NCI-H510A treated with DMSO at 0.1 percent for 48 hours (cell line): ENCODE measurements around the gene TTC23L.

ENCODE experiments used
- DNase-seq: peaks from one replicate; lab custom pipeline; 2025; lab: John Stamatoyannopoulos, UW

Gene TTC23L

DNA sequence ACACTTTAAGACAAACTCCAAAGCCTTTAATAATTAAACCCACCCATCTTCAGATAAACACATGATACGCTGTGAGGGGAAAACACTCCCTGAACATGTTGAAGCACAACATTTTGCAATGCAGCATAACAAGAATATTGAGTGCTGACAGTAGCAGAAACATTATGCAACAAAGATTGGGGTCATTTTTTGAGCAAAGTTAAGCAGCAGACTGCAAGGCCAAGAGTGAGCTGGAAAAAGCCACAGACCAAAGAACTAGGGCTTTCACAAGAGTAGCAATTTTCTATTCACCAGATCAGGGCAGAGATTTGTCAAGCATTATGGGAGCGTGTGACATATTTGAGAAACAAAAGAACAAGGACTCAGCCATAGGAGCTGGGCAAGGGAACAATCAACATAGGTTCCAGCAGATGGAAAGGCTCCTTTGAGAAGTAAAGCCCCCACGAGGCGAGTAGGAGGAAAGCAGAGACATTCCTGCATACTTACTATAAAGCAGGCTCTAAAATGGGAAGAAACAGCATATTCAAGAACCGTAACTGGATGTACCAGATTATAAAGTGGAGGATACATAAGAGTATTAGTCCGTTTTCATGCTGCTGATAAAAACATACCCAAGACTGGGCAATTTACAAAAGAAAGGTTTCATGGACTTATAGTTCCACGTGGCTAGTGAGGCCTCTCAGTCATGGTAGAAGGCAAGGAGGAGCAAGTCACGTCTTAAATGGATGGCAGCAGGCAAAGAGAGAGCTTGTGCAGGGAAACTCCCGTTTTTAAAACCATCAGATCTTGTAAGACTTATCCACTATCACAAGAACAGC is 4.8 kb upstream of the TTC23L start:
- no peak for DNase-seq

DNA sequence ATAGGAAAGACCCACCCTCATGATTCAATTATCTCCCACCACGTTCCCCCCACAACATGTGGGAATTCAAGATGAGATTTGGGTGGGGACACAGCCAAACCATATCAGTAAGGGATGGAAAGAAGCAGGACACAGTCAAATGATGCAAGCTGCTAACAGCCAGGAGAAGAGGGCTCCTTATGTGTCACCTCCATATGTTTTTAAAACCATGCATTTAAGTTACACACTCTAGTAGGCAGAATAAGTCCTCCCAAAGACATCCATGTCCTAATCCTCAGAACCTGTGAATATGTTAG is 4.2 kb upstream of the TTC23L start:
- DNase-seq = no peak

DNA sequence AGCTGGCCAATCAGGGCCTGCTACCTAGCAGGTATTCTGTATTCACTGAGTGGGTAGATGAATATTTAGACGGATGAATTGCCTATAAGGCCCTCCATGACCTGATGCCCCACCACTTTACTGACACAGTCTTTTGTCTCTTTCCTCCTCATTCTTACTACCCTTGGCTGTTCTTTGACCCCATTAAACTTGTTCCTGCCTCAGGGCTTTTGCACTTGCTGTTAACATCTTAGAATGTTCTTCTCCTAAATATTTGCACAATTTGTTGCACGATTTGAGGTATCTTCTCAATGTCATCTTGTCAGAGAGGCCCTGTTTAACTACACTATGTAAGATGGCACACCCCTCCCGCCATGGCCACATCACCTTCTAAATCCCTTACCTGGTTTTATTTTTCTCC is 3.3 kb upstream of the TTC23L start:
- DNase-seq = no peak

DNA sequence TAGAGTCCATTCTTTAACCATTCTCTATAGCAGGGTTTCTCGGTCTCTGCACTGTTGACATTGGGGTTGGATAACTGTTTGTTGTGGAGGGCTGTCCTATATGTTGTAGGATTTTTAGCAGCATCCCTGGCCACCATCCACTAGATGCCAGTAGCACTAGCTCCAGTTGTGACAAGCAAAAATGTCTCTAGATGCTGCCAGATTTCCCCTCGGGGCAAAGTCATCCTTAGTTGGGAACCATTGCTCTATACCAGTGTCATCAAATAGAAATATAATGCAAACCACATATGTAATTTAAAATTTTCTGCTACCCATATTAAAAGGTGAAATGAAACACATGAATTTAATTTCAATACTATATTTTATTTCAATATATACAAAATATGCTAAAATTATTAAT is 2.9 kb downstream of the TTC23L start:
- DNase-seq = no peak

DNA sequence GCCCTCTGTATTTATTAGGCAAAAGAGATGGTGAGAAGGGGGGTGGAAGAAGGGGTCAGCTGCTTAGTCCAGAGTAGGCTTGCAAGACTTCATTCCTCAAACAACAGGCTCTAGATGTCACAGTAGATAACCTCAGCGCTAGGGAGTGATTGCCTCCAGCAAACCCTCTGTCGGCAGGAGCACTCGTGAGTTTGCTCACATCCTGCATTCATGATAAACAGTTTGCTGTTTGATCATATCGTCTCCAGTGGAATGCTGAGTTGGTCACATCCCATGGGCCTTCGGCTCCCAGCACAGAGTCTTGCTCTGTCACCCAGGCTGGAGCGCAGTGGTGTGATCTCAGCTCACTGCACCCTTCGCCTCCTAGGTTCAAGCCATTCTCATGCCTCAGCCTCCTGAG is 3.6 kb downstream of the TTC23L start:
- no peak for DNase-seq

DNA sequence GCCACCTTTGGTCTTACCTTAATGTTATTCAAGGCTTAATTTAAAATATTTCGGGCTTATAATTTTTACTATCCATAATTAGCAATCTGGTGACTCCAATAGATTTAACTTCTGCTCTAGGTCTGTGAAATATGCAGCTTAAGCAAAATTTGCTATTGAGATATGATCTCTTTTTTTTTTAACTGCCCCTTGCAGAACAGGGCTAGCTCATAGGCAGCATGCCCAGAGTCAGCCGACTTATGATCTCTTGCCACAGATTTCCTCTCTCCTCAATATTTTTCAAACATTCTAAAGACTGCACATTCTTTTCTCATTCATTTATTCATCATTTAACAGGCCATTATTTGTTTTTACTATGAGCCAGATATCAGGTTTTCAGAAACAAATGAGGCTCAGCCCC is 4.5 kb downstream of the TTC23L start:
- DNase-seq = no peak

DNA sequence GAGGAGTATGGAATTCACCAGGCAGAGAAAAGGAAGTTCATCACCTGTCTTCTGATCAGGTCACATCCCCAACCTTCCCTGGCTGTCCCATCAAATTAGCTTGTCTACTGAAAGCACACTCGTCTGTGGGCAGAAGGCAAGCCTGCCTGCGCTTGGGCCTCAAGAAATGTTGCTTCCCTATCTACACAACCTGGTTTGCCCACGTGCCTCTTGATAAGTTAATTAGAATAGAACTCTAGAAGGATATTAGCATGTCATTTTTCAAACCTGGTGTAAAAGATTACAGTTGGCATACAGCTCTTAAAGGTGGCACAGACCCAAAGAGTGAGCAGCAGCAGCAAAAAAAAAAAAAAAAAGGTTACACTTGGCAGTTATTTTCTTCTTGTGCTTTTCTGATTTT is 5.1 kb downstream of the TTC23L start:
- DNase-seq = no peak

DNA sequence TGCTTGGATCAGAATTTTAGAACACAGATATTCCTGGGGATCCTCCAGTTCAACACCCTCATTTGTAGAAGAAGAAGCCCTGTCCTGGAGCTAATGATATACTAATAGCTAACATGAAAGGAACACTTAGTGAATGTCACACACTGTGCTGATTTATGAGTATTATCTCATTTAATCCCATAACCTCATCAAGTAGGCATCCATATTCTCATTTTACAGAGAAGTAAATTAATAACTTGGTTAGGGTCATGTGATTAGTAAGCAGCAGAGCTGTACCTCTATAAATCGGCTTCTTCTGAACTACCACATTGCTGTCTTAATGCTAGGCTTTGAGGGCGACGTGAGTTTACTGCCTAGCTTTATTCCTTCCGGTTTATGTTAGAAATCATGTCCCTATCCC is 6.0 kb downstream of the TTC23L start:
- no peak for DNase-seq

DNA sequence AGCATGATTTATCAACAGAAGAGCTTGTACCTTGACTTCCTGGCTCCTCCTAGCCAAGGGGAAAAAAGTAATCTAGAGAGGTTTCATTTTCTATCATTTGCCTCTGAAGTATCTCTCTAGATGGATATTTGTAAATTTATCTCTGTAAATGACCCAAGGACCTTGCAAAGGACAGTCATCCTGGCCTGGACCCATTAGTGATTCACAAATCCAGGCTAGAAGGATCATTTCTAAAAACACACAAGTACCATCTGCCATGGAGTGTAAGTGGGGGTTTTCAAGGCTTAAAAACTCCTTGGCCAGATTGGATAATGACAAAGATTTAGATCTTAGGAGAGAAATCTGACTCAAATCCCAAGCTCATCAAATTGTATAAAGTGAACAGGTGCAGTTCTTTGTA is 8.1 kb downstream of the TTC23L start:
- DNase-seq = no peak

DNA sequence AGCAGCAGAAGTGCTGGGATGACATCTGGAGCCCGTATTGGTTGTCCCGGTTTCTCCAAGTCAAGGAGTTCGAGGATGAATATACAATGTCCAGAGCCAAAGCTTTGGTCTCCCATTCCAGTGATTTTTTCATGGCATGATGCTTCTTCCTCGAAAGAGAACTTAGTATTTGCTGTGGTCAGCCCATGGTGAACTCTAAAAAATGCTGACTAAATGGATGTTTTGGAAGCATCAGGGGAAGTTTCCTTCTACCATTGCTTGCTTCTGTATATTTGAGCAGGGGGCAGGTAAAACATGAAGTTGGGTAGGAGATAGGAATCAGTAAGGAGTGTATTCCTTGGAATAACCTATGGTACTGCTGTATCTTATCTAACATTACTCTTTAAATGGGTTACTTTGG is 8.6 kb downstream of the TTC23L start:
- no peak for DNase-seq

DNA sequence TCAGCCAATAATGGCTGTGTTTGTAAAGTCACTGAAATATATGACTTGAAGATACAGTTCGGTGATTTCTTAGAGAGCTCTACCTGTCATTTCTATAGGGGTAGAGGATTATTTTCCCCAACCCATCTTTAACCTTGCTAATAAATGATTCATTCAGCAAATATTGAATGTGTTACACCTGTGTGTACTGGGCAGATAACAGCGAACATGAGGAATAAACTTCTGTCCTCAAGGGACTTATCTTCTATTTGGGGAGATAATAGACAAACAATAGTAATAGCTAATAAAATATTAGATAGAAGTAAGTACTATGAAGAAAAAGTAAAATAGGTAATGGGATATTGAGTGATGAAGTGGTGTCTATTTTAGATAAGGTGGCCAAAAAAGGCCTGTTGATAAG is 9.3 kb downstream of the TTC23L start:
- no peak for DNase-seq

DNA sequence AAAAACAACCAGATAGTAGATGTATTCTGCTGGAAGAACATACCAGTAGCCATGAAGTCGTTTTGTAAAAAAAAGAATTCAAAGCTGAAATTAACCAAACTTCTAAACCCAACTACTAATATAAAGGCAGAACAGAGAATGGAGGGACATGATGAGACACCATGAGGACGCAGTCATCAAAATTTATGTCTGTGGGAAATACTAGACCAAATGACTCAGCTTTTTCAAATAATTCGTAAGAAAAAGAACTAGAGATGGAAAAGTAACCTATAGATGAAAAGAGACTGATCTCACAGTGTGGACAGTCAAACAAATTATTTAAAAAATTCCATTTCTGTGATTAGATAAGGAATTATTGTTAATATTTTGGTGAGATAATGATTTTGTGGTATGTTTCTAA is 10.3 kb downstream of the TTC23L start:
- no peak for DNase-seq

DNA sequence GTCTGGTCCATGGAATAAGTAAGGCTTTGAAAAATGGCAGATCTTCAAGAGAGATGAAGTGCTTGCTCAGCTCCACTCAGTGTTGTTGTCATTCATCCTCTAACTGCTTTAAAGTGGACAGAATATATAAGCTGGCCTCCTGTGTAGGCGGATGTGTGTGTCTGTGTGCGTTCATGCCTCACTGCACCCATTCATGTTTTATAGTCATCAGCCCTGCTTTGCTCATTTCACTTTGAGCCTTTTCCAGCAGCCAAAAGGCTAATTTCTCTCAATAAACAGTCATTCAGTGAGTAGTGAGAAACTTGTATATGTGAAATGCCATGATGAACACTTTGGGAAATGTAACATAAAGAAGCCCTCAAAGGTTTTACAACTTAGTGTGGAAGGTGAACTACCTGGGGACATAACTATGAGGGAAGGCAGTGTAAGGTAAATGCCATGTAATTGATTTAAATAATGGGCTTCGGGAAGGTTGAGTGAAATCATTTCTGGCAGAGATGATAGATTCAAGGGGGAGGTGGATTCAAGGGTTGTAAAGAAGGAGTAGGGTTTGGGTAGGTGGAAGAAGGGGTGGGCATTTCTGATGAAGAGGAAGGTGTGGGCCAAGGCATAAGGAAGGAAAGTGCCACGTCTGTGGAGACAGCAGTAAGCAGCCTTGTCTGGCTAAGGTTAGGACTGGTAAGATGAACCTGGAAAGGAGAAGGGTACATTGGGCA is 15.7 kb downstream of the TTC23L start:
- DNase-seq = peak; percentile 96

DNA sequence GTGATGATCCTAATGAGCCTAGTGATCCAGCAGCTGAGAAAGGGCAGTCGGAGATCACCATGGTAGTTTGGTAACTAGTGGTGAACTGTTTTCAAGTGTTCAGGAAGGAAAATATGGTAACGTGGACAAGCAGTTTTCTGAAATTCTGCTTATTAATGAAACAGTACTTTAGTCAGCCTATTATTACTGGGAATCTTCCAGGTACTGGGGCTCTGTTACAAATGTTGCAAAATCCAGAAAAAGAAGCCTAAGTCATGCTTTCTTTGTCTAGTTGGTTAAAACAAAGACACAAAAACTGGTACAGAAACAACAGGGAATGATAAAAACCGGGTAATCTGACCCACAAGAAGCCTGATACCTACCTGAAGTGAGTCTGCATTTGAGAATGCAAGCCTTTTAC is 18.2 kb downstream of the TTC23L start:
- DNase-seq = no peak

DNA sequence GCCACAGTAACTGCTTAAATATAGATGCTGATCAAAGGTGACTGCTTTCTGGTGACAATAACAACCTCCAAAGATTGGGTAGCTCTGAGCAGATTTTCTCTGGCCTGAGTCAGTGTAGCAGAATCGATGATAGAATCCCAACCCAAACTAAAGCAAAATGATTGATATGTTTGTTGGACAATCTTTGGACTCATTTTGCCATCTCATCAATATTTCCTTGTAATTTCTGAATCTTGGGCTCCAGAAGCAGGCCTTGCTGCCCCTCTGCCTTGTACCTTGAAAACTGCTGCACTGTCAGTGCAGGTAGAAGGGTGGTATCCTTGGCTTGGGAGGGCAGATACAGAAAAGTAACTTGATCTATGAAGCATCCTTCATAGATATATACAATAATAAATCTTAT is 18.9 kb downstream of the TTC23L start:
- DNase-seq = no peak

DNA sequence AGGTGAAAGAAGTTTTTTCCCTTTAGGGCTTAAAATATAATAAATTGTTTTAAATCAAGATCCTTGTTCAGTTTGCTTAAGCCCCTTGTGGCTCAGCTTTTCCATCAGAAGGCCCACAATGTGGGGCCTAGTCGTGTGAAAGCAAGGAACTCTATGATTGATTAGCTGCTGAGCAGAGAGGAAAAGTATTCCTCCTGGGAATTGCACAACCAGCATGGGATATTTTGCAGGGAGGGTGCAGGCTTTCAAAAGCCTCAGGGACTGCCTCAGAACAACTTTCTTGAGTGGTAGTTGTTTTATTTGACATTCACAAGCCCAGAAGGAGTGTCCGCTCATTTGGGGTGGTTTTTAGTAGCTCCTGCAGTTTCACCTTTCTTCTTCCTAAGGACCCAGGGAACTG is 19.8 kb downstream of the TTC23L start:
- no peak for DNase-seq

DNA sequence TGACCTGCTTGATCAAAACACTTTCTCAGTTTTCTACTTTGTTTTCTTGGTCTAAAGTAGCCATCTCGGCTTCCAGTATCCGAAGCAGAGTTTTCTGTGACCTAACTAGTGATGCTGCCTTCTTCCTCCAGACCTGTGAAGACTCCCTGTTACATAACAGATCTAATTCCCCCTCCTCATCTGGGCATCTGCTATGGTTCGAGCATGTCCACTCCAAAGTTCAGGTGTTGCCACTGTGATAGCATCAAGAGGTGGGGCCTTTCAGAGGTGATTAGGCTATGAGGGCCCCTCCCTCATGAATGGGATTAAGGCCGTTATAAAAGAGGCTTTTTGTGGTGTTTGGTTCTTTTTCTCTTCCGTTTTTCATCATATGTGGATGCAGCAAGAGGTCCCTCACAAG is 20.3 kb downstream of the TTC23L start:
- DNase-seq = no peak

DNA sequence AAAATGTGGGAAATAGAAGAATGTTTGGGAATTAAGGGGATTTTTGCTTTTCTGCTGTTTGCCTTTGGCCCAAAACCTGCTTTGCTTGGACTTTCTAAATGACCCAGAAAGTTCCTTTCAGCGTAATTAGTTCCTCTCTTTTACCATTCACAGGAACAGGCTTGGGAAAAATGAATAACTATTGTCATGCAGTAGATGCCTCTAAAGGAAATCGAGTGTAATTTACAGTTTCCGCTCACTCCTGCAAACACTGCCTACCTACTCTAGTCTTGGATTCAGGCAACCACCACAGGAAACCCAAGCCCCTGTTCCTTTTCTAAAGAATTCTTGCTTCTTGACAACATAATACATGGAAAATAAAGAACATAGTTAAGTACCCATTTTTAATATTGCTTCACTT is 25.0 kb downstream of the TTC23L start:
- no peak for DNase-seq

DNA sequence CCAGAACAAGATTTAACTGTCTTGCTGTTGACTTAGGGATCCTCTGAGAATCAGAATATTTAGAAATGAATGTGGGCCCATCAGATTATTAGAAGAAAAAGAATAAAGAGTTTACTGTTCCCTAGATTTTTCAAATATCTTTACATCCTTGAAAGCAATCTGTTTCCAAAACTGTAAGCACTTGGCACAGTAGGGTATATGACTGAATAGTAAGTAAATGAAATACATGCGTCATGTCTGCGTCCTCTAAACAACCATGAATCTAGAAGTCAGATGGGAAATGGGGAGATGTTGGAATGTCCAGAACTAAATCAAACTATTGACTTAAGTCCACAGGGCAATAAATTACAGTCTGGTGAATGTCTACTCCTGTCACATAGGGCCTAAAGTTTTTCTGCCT is 26.1 kb downstream of the TTC23L start:
- no peak for DNase-seq

DNA sequence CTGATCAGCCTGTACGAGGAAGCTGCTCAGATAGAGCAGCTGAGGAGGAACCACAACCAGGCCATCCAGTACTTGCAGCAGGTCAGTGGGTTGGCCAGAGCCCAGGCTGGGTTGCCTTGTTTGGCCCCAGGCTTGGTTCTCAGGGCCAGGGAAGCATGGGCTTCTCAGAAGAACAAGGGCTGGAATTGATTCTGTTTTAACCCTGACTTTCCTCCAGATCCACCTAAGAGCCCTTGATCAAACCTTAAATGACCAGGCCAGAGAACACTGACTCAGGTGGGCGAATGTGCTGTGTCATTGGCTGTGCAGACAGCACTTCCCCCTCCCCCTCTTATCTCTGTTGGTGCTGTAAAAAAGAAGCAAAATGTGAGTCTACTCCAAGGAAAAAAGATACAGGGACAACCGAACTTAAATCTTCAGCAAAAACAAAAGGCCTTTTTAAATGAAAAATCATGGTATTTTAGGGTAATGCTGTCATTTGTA is 28.1 kb downstream of the TTC23L start:
- no peak for DNase-seq

DNA sequence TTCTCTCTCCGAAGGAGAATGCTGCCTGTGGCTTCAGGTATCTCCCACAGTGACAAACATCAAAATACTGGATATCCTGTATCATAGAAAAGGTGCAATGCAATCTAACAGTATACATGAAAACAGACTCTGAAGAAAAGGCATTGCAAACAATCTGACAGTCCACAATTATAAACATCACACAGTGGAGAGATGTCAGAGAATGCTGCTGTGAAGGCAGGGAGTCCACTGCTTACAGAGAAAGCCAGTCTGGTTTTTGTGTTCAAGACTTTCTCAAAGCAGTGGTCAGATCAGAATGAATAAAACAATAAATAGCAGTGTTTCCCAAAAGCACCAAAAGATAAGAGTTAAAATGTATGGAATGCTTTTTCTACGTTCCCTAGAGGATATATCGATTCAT is 28.7 kb downstream of the TTC23L start:
- no peak for DNase-seq

DNA sequence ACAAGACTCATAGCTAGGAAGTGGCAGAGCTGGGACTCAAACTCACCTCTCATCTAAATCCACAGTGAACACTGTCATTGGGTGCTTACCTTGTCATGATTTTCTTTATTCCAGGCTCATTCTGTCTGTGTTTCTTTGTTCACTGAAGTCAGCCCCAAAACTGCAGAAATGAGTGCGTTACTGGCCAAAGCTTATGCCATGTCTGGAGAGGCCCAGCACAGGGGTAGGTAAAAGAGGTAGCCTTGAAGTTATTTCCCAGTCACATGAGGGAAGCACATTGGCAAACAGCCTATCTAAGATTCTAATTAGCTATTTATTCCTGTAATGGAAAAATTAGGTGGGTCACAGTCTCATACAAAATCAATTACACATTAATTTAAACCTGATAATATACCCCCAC is 29.8 kb downstream of the TTC23L start:
- no peak for DNase-seq

DNA sequence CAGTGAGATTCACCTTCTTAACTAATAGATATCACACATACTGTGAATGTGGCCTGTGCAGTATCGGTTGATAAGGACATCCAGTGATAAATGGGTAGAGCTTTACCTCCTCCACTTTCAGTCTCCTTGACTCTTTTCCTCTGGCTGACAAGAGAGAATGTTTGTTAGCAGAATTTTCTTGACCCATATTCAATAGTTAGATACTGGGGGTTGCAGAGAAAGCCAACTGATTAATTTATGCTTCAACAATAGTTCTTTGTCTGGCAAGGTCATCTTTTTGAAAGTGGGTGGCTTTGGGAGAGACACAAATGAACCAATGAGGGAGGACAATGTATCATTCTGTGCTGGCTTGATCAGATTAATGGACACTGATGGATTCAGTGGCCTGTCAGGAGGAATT is 30.3 kb downstream of the TTC23L start:
- DNase-seq = no peak

DNA sequence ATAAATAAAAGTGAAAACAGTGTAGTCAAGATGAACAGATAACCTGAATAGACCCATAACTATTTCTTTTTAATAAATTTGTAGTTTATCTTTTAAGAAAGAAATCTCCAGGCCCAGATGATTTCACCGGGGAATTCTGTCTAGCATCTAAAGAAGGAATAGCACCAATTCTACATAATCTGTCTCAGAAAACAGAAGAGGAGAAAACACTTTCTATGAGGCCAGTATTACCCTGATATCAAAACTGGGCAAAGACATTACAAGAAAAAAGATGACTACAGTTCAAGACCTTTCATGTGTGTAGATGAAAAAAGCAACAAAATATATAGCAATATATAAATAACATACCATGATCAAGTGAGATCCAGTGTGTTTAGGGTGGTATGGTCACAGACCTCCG is 31.4 kb downstream of the TTC23L start:
- no peak for DNase-seq
